ENCODE results near the gene CEP97. TPM values are rescaled to one million over a fixed set of nuclear protein-coding genes. Genes with fewer than 3 reads are reported as not detected.

The CEP97 gene
- total RNA-seq, 2 donors from 2014 or later: 5.5 to 7.1 TPM

- no peaks in the 10 kb centered on the region for H3K27me3 ChIP-seq
- H3K27ac ChIP-seq: no peak overlapping the region
- TF ChIP-seq CTCF (IDR thresholded peaks at IDR 0.05): no peak
- no peak overlapping the region for H3K9ac ChIP-seq (ENCODE audit: low read depth in 2 of 2, low read length in 2 of 2)
- DNase-seq: no peak
- intact Hi-C loops (cut with DNase I): no loop called here
- H3K4me1 ChIP-seq: peaks cover 11% of the 10 kb centered on the region
- no peaks in the 10 kb centered on the region for H3K9me3 ChIP-seq
- no peaks in the 10 kb centered on the region for H3K36me3 ChIP-seq
- H3K4me3 ChIP-seq: no peak overlapping the region
These were observed 92.1 kb downstream of the CEP97 start for GRCh38 chr3:101816215-101817149.

GRCh38 chr3:101817992-101818391 is 93.6 kb downstream of the CEP97 start:
- Histone ChIP-seq H3K4me1 (peaks cover 11% of the 10 kb centered on the region), H3K4me3 (no peak overlapping the region), H3K9me3 (no peaks in the 10 kb centered on the region), H3K9ac (ENCODE audit: low read depth in 2 of 2, low read length in 2 of 2) (no peak overlapping the region), H3K27ac (no peak overlapping the region), H3K36me3 (no peaks in the 10 kb centered on the region), H3K27me3 (no peaks in the 10 kb centered on the region)
- TF ChIP-seq CTCF (IDR thresholded peaks at IDR 0.05): no peak
- intact Hi-C loops (cut with DNase I): no loop called here
- no peak for DNase-seq

GRCh38 chr3:101819649-101820206 is 95.3 kb downstream of the CEP97 start:
- no peak overlapping the region for H3K9ac ChIP-seq (ENCODE audit: low read depth in 2 of 2, low read length in 2 of 2)
- H3K27me3 ChIP-seq: no peaks in the 10 kb centered on the region
- H3K4me1 ChIP-seq: peaks cover 4% of the 10 kb centered on the region
- no peak overlapping the region for H3K27ac ChIP-seq
- no peaks in the 10 kb centered on the region for H3K36me3 ChIP-seq
- no peak overlapping the region for H3K4me3 ChIP-seq
- no peak for DNase-seq
- TF ChIP-seq CTCF (IDR thresholded peaks at IDR 0.05): no peak
- H3K9me3 ChIP-seq: no peaks in the 10 kb centered on the region
- intact Hi-C loops (cut with DNase I): no loop called here

Other genes with a start within 250 kb of the CEP97 start
- gene SENP7, start 211.4 kb upstream of the CEP97 start, total RNA-seq: 1 to 10 TPM; 5.6 to 8.6 TPM
- 10 to 100 TPM; 18.0 to 21.8 TPM for gene TRMT10C, start 162.7 kb upstream of the CEP97 start, total RNA-seq
- gene PCNP, start 150.4 kb upstream of the CEP97 start, total RNA-seq: 100 to 1,000 TPM; 117 to 122 TPM
- 10 to 100 TPM; 12.2 to 14.3 TPM for gene ZBTB11, start 47.5 kb upstream of the CEP97 start, total RNA-seq
- 1,000 to 10,000 TPM in 1 of 2 donors, 100 to 1,000 TPM in 1; 835 to 1,022 TPM for gene RPL24, start 37.9 kb upstream of the CEP97 start, total RNA-seq
- gene NXPE3, start 54.6 kb downstream of the CEP97 start, total RNA-seq: 1 to 10 TPM; 2.1 to 3.5 TPM
- 10 to 100 TPM; 69.4 to 96.2 TPM for gene NFKBIZ, start 124.9 kb downstream of the CEP97 start, total RNA-seq